B cell (primary cell): ENCODE measurements around the gene PCDHGA11. TPM values are rescaled to one million over a fixed set of nuclear protein-coding genes. Genes with fewer than 3 reads are reported as not detected.
"Not testable (repeated sequence)": the region's sequence is repeated elsewhere in the genome, so short reads cannot be mapped to it uniquely, and the experiment has no call there.

Experiments used
- ATAC-seq: fragments of 200-7000 bp; cut with Tn5 transposase; one replicate; pipeline ENCODE4 v1.10.0; 2021; ENCODE audit warnings: low read depth, mild to moderate bottlenecking, moderate number of reproducible peaks, moderate library complexity
- CTCF ChIA-PET: fragments of 350-600 bp; sonication (Branson Sonifier 250); formaldehyde crosslinking; loops from one replicate; lab custom pipeline; 2021; ENCODE audit warnings: antibody characterized with exemption, inconsistent platforms; lab: Charles Lee
- POLR2A ChIA-PET: fragments of 350-600 bp; sonication (Branson Sonifier 250); formaldehyde crosslinking; loops from one replicate; lab custom pipeline; 2021; ENCODE audit warnings: antibody characterized with exemption; lab: Charles Lee
- DNase-seq: peaks from one replicate; pipeline ENCODE4 v3.0.0; 2013
- H2AFZ ChIP-seq: 2 replicates; pipeline ENCODE4 v1.6.1; 2012; ENCODE audit warnings: mild to moderate bottlenecking, low read depth, low read length; ENCODE audit not compliant: insufficient read depth, poor library complexity, severe bottlenecking
- H3K27ac ChIP-seq, 2 donors: 1 replicate in 1 of 2; 2 replicates in 1 of 2; pipeline ENCODE4 v1.5.1; 2012 to 2013; ENCODE audit warnings: low read length in 2 of 2, mild to moderate bottlenecking in 2 of 2, moderate library complexity in 1 of 2
- H3K27me3 ChIP-seq, 4 experiments: fragments of 200-600 bp in 1 of 4; sonication (generic) in 1 of 4; replicated peaks in 1 of 4; 1 replicate in 2 of 4; 2 replicates in 2 of 4; pipeline versions ENCODE4 v1.6.1 to v1.7.0; 2013 to 2016; ENCODE audit warnings: low read length in 3 of 4, mild to moderate bottlenecking in 2 of 4, mixed read lengths in 1 of 4, moderate library complexity in 1 of 4; ENCODE audit not compliant: insufficient read depth in 4 of 4, control insufficient read depth in 3 of 4; ENCODE audit errors: control extremely low read depth in 1 of 4
- H3K36me3 ChIP-seq, 2 experiments: replicated peaks in 1 of 2; 1 replicate in 1 of 2; 2 replicates in 1 of 2; pipeline versions ENCODE4 v1.6.1 to v1.7.1; 2013; ENCODE audit warnings: low read length in 1 of 2; ENCODE audit not compliant: insufficient read depth in 2 of 2, control insufficient read depth in 1 of 2; ENCODE audit errors: control extremely low read depth in 1 of 2, extremely low read depth in 1 of 2
- H3K4me1 ChIP-seq, 2 donors: fragments of 200-600 bp in 1 of 2; sonication (generic) in 1 of 2; 1 replicate in 1 of 2; 2 replicates in 1 of 2; pipeline versions ENCODE4 v1.5.1 to v1.6.1; 2013 to 2017; ENCODE audit warnings: low read length in 2 of 2; ENCODE audit not compliant: control insufficient read depth in 2 of 2, insufficient read depth in 2 of 2
- H3K4me2 ChIP-seq: replicated peaks from 2 replicates; pipeline ENCODE3; 2012; ENCODE audit warnings: mild to moderate bottlenecking, low read depth, low read length; ENCODE audit not compliant: poor library complexity, severe bottlenecking
- H3K4me3 ChIP-seq, 5 experiments: fragments of 200-600 bp in 1 of 5; sonication (generic) in 1 of 5; 1 replicate in 3 of 5; 2 replicates in 2 of 5; pipeline versions ENCODE4 v1.5.1 to v1.7.0; 2011 to 2016; ENCODE audit warnings: low read length in 4 of 5, mild to moderate bottlenecking in 4 of 5, low read depth in 2 of 5, control low read depth in 1 of 5, moderate library complexity in 1 of 5; ENCODE audit not compliant: insufficient read depth in 1 of 5; ENCODE audit errors: control extremely low read depth in 1 of 5, extremely low read depth in 1 of 5
- H3K79me2 ChIP-seq: fragments of 200-600 bp; sonication (generic); one replicate; pipeline ENCODE4 v1.6.0; 2016; ENCODE audit warnings: low read length; ENCODE audit not compliant: control insufficient read depth, insufficient read depth
- H3K9ac ChIP-seq: fragments of 200-600 bp; sonication (generic); 2 replicates; pipeline ENCODE4 v1.6.1; 2017; ENCODE audit warnings: mild to moderate bottlenecking, low read length, moderate library complexity
- H3K9me3 ChIP-seq, 3 donors: one replicate each; pipeline versions ENCODE4 v1.6.1 to v1.7.1; 2013; ENCODE audit warnings: low read length in 2 of 3; ENCODE audit not compliant: control insufficient read depth in 2 of 3, insufficient read depth in 1 of 3; ENCODE audit errors: control extremely low read depth in 1 of 3
- H4K20me1 ChIP-seq: 2 replicates; pipeline ENCODE4 v1.6.0; 2012; ENCODE audit warnings: mild to moderate bottlenecking, low read length; ENCODE audit not compliant: insufficient read depth, control insufficient read depth, poor library complexity, severe bottlenecking
- H3K27ac Mint-ChIP-seq: one replicate; pipeline ENCODE4 v1.8.0; 2021; ENCODE audit warnings: mixed read lengths
- H3K27me3 Mint-ChIP-seq: one replicate; pipeline ENCODE4 v1.8.0; 2021; ENCODE audit warnings: mixed read lengths
- H3K4me1 Mint-ChIP-seq: one replicate; pipeline ENCODE4 v1.8.0; 2021; ENCODE audit warnings: mixed read lengths
- H3K4me3 Mint-ChIP-seq: one replicate; pipeline ENCODE4 v1.8.0; 2021; ENCODE audit warnings: mixed read lengths
- H3K9me3 Mint-ChIP-seq: one replicate; pipeline ENCODE4 v1.8.0; 2022; ENCODE audit warnings: mixed read lengths; ENCODE audit not compliant: insufficient read depth
- EZH2 ChIP-seq: IDR thresholded peaks from 2 replicates; pipeline ENCODE4 v1.6.1; 2012; ENCODE audit warnings: borderline replicate concordance, low read depth, mild to moderate bottlenecking, moderate library complexity, low read length; ENCODE audit not compliant: insufficient read depth, poor library complexity, severe bottlenecking
- WGBS: methylation state at CpG from one replicate; pipeline ENCODE4 v1.1.5; 2013; ENCODE audit warnings: missing lambda C conversion rate; ENCODE audit not compliant: insufficient coverage; 5-methylcytosine and 5-hydroxymethylcytosine counted together
- intact Hi-C: fragments of 100-400 bp; cut with micrococcal nuclease; formaldehyde crosslinking; loops from one replicate; pipeline ENCODE4 v1.10.0; 2022
- polyA plus RNA-seq: library from polyadenylated mRNA; depleted of rRNA; stranded (reverse); fragments of >200 nt; gene quantifications from 2 replicates; pipeline ENCODE4 v1.2.3, GENCODE V29; 2012
- total RNA-seq, 2 donors: library from RNA; stranded (reverse); fragments of 120-200 nt in 1 of 2; gene quantifications; 1 replicate in 1 of 2; 2 replicates in 1 of 2; pipeline versions ENCODE4 v1.2.3 to v1.2.4, GENCODE V29; 2013 to 2022
- TF ChIP-seq, protein P1 (sequence below): fragments of 200-600 bp; IDR thresholded peaks from one replicate; pipeline ENCODE4 v1.8.0; 2022; ENCODE audit warnings: antibody characterized with exemption, mild to moderate bottlenecking

Gene PCDHGA11
- total and polyA plus RNA-seq, 2 donors (not counting 1 experiment from before 2014, with no cell fraction given) = 0.15 to 1.5 TPM

DNA sequence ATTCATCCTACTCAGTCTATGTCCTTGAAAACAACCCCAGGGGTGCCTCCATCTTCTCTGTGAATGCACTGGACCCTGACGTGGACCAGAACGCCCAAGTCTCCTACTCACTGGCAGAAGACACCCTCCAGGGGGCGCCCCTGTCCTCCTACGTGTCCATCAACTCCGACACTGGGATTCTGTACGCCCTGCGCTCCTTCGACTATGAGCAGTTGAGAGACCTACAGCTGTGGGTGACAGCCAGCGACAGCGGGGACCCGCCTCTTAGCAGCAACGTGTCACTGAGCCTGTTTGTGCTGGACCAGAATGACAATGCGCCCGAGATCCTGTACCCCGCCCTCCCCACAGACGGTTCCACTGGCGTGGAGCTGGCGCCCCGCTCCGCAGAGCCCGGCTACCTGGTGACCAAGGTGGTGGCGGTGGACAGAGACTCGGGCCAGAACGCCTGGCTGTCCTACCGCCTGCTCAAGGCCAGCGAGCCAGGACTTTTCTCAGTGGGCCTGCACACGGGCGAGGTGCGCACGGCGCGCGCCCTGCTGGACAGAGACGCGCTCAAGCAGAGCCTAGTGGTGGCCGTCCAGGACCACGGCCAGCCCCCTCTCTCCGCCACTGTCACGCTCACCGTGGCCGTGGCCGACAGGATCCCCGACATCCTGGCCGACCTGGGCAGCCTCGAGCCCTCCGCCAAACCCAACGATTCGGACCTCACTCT, 45.3 kb upstream of the PCDHGA11 start:
- H3K9me3 ChIP-seq = peaks cover 0 to 58% (median 46%) of the 10 kb centered on the region in 3 donors
- POLR2A ChIA-PET, H3K9ac ChIP-seq, intact Hi-C loops, H3K4me1 ChIP-seq, H3K27ac ChIP-seq, H3K36me3 ChIP-seq, H3K4me3 ChIP-seq, H4K20me1 ChIP-seq, ATAC-seq, H3K4me2 ChIP-seq, H3K4me1 Mint-ChIP-seq, H3K79me2 ChIP-seq, DNase-seq, H2AFZ ChIP-seq, H3K4me3 Mint-ChIP-seq, H3K27ac Mint-ChIP-seq: not testable (repeated sequence)
- peaks cover 0 to 55% (median 30%) of the 10 kb centered on the region in 4 experiments for H3K27me3 ChIP-seq
- H3K9me3 Mint-ChIP-seq = peaks cover 12% of the 10 kb centered on the region
- peaks cover 44% of the 10 kb centered on the region for H3K27me3 Mint-ChIP-seq
- WGBS = 56% methylated on average over 33 of the region's 48 CpGs
- CTCF ChIA-PET = interaction anchor here (1.4 to 2.0 kb wide), 2 partner anchors 32 to 188 kb away, joined by 4 to 5 read pairs; partner anchors contain the start of gene PCDHGB6

DNA sequence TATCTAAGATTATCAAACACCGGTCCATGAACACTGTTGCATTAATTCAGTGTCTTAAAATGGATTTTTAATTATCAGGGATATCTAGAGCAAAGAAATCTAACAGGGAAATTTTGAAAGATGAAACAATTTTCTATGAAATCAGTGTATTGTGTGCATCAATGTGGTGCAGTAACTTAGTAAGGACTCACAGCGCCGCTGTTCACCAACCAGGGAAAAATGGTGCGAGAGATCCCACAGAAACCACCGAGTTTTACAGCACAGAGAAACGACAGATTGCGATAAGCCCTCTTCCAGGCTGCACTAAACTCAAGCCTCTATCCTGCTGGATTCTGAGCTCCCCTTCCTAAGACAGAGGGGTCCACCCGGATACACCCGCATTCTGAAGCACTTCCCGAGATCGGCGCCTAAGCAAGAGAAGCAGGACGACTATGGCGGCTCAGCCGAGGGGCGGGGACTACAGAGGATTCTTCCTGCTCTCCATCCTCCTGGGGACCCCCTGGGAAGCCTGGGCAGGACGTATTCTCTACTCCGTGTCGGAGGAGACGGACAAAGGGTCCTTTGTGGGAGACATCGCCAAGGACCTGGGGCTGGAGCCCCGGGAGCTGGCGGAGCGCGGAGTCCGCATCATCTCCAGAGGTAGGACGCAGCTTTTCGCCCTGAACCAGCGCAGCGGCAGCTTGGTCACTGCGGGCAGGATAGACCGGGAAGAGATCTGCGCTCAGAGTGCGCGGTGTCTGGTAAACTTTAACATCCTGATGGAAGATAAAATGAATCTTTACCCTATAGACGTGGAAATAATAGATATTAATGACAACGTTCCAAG, 38.2 kb upstream of the PCDHGA11 start, which contains the start of gene PCDHGA7:
TSS of gene PCDHGA7 (plus strand) at position 274 of the 826 bp plus-strand sequence. CDS start at position 432, 158 bp downstream.
- H2AFZ ChIP-seq = no peak within 1 kb of the TSS
- Mint-ChIP-seq H3K4me1 (peaks cover 3% of the 10 kb centered on the region), H3K4me3 (peak within 1 kb of the TSS; percentile 81), H3K9me3 (peaks cover 7% of the 10 kb centered on the region), H3K27ac (no peak within 1 kb of the TSS), H3K27me3 (peaks cover 58% of the 10 kb centered on the region)
- no peak for ATAC-seq
- H3K9me3 ChIP-seq = peaks cover 5 to 37% (median 25%) of the 10 kb centered on the region in 3 donors
- 22% methylated on average over 29 of the region's 37 CpGs for WGBS
- POLR2A ChIA-PET = no interaction called here
- TF ChIP-seq, protein P1, sequence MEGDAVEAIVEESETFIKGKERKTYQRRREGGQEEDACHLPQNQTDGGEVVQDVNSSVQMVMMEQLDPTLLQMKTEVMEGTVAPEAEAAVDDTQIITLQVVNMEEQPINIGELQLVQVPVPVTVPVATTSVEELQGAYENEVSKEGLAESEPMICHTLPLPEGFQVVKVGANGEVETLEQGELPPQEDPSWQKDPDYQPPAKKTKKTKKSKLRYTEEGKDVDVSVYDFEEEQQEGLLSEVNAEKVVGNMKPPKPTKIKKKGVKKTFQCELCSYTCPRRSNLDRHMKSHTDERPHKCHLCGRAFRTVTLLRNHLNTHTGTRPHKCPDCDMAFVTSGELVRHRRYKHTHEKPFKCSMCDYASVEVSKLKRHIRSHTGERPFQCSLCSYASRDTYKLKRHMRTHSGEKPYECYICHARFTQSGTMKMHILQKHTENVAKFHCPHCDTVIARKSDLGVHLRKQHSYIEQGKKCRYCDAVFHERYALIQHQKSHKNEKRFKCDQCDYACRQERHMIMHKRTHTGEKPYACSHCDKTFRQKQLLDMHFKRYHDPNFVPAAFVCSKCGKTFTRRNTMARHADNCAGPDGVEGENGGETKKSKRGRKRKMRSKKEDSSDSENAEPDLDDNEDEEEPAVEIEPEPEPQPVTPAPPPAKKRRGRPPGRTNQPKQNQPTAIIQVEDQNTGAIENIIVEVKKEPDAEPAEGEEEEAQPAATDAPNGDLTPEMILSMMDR = no peak
- TF ChIP-seq EZH2 = no peak
- no peaks in the 10 kb centered on the region for H3K4me1 ChIP-seq
- peak within 1 kb of the TSS in 3 of 5 experiments; percentile 1 to 36 (median 24) for H3K4me3 ChIP-seq
- peaks cover 0 to 43% (median 28%) of the 10 kb centered on the region in 4 experiments for H3K27me3 ChIP-seq
- no peaks in the 10 kb centered on the region for H4K20me1 ChIP-seq
- no peak within 1 kb of the TSS for H3K9ac ChIP-seq
- intact Hi-C loops = no loop called here
- no peak within 1 kb of the TSS for H3K27ac ChIP-seq
- CTCF ChIA-PET = no interaction called here
- DNase-seq = no peak
- no peaks in the 10 kb centered on the region for H3K36me3 ChIP-seq
- no peaks in the 10 kb centered on the region for H3K79me2 ChIP-seq
- peak within 1 kb of the TSS; percentile 25 for H3K4me2 ChIP-seq
